Airway epithelial cell (primary cell): ENCODE data around the gene TSPY8. TPM values are rescaled to one million over a fixed set of nuclear protein-coding genes. Genes with fewer than 3 reads are reported as not detected.

Experiments
- total RNA-seq: library from RNA; depleted of rRNA; stranded (reverse); fragments of >200 nt; gene quantifications from 2 replicates; pipeline ENCODE4 v1.2.3, GENCODE V29; 2015

The TSPY8 gene, protein sequence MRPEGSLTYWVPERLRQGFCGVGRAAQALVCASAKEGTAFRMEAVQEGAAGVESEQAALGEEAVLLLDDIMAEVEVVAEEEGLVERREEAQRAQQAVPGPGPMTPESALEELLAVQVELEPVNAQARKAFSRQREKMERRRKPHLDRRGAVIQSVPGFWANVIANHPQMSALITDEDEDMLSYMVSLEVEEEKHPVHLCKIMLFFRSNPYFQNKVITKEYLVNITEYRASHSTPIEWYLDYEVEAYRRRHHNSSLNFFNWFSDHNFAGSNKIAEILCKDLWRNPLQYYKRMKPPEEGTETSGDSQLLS
- not detected in 2 replicates for total RNA-seq

DNA sequence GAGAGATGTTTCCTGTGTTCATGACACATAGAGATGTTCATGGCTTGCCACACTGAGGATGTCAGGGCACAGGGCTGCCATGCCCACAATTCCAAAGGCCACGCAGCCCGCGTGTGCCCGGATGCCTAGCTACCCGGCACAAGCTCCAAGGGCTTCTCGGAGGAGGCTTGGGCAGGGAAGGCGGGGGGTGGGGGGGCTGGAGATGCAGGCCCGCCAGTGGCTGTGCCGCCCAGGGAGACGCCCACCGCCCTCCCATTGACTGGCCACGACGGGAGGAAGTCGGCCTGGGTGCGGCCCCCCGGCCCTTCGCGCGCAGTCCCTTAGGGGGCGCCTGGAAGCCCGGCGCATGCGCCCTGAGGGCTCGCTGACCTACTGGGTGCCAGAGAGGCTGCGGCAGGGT lies at the start of gene TSPY8:
TSS of gene TSPY8 (plus strand) at position 301 of the 400 bp plus-strand sequence. CDS start at position 347, 46 bp downstream.

DNA sequence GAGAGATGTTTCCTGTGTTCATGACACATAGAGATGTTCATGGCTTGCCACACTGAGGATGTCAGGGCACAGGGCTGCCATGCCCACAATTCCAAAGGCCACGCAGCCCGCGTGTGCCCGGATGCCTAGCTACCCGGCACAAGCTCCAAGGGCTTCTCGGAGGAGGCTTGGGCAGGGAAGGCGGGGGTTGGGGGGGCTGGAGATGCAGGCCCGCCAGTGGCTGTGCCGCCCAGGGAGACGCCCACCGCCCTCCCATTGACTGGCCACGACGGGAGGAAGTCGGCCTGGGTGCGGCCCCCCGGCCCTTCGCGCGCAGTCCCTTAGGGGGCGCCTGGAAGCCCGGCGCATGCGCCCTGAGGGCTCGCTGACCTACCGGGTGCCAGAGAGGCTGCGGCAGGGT lies 20.4 kb upstream of the TSPY8 start, which contains the start of gene TSPY4:
TSS of gene TSPY4 (plus strand) at position 301 of the 400 bp plus-strand sequence. CDS start at position 347, 46 bp downstream.

DNA sequence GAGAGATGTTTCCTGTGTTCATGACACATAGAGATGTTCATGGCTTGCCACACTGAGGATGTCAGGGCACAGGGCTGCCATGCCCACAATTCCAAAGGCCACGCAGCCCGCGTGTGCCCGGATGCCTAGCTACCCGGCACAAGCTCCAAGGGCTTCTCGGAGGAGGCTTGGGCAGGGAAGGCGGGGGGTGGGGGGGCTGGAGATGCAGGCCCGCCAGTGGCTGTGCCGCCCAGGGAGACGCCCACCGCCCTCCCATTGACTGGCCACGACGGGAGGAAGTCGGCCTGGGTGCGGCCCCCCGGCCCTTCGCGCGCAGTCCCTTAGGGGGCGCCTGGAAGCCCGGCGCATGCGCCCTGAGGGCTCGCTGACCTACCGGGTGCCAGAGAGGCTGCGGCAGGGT lies 40.5 kb downstream of the TSPY8 start, which contains the start of gene TSPY3:
TSS of gene TSPY3 (plus strand) at position 301 of the 400 bp plus-strand sequence. CDS start at position 347, 46 bp downstream.

Other genes starting within 250 kb of the TSPY8 start
- gene TSPY4, start 20.3 kb upstream of the TSPY8 start, total RNA-seq, result not detected in 2 replicates
- not detected in 2 replicates for gene TSPY3, start 40.6 kb downstream of the TSPY8 start, total RNA-seq
- gene TSPY1, start 109.2 kb downstream of the TSPY8 start, total RNA-seq, result not detected in 2 replicates
- not detected in 2 replicates for gene TSPY9, start 129.5 kb downstream of the TSPY8 start, total RNA-seq
- not detected in 2 replicates for gene TSPY10, start 170.1 kb downstream of the TSPY8 start, total RNA-seq